GM23248 (cell line): ENCODE data around the gene CPLX3. TPM values are rescaled to one million over a fixed set of nuclear protein-coding genes. Genes with fewer than 3 reads are reported as not detected.

ENCODE experiments used
- DNase-seq: peaks from one replicate; pipeline ENCODE4 v3.0.0-alpha.2; 2015
- H2AFZ ChIP-seq: fragments of 200-600 bp; sonication (generic); 2 replicates; pipeline ENCODE4 v1.6.1; 2016; ENCODE audit warnings: antibody characterized with exemption
- H3F3A ChIP-seq: fragments of 200-600 bp; sonication (generic); 2 replicates; pipeline ENCODE4 v1.6.1; 2016; ENCODE audit warnings: mild to moderate bottlenecking, antibody characterized with exemption, mixed run types; ENCODE audit not compliant: insufficient read depth
- H3K27ac ChIP-seq: fragments of 200-600 bp; sonication (generic); 2 replicates; pipeline ENCODE4 v1.5.1; 2016; ENCODE audit warnings: mild to moderate bottlenecking
- H3K27me3 ChIP-seq: fragments of 200-600 bp; sonication (generic); replicated peaks from 2 replicates; pipeline ENCODE4 v1.6.1; 2016; ENCODE audit warnings: mild to moderate bottlenecking; ENCODE audit not compliant: insufficient read depth
- H3K36me3 ChIP-seq: fragments of 200-600 bp; sonication (generic); 2 replicates; pipeline ENCODE4 v1.6.1; 2016; ENCODE audit warnings: low read depth, mild to moderate bottlenecking
- H3K4me1 ChIP-seq: fragments of 200-600 bp; sonication (generic); 2 replicates; pipeline ENCODE4 v1.6.1; 2016; ENCODE audit warnings: mild to moderate bottlenecking; ENCODE audit not compliant: insufficient read depth
- H3K4me2 ChIP-seq: fragments of 200-600 bp; sonication (generic); one replicate; pipeline ENCODE4 v1.6.1; 2016; ENCODE audit warnings: mild to moderate bottlenecking; ENCODE audit not compliant: unreplicated experiment
- H3K4me3 ChIP-seq: fragments of 200-600 bp; sonication (generic); 2 replicates; pipeline ENCODE4 v1.5.1; 2016; ENCODE audit warnings: mild to moderate bottlenecking
- H3K79me2 ChIP-seq: fragments of 200-600 bp; sonication (generic); 2 replicates; pipeline ENCODE4 v1.6.1; 2016; ENCODE audit warnings: mild to moderate bottlenecking; ENCODE audit not compliant: insufficient read depth
- H3K9ac ChIP-seq: fragments of 200-600 bp; sonication (generic); 2 replicates; pipeline ENCODE4 v1.6.1; 2016; ENCODE audit warnings: mild to moderate bottlenecking
- H3K9me2 ChIP-seq: fragments of 200-600 bp; sonication (generic); 2 replicates; pipeline ENCODE4 v1.6.1; 2016; ENCODE audit warnings: mixed run types, mild to moderate bottlenecking, moderate library complexity; ENCODE audit not compliant: insufficient read depth
- H3K9me3 ChIP-seq: fragments of 200-600 bp; sonication (generic); one replicate; pipeline ENCODE4 v1.6.1; 2017; ENCODE audit warnings: low read depth
- H4K20me1 ChIP-seq: fragments of 200-600 bp; sonication (generic); 2 replicates; pipeline ENCODE4 v1.6.0; 2016; ENCODE audit not compliant: insufficient read depth
- EZH2 ChIP-seq: fragments of 200-600 bp; sonication (generic); IDR thresholded peaks from 2 replicates; pipeline ENCODE4 v1.6.1; 2018; ENCODE audit warnings: antibody characterized with exemption, mild to moderate bottlenecking; ENCODE audit not compliant: insufficient read depth, poor library complexity, severe bottlenecking
- EZH2phosphoT487 ChIP-seq: fragments of 200-600 bp; sonication (generic); IDR thresholded peaks from 2 replicates; pipeline ENCODE4 v1.6.1; 2018; ENCODE audit warnings: antibody characterized with exemption, moderate library complexity, mild to moderate bottlenecking, low read depth; ENCODE audit not compliant: insufficient read depth
- WGBS, 2 experiments: methylation state at CpG; one replicate each; pipeline ENCODE4 v1.1.6; 2015 to 2017; ENCODE audit warnings: low lambda C conversion rate in 2 of 2, low coverage in 1 of 2; ENCODE audit errors: missing lambda C conversion rate in 2 of 2; 5-methylcytosine and 5-hydroxymethylcytosine counted together
- in situ Hi-C: fragments of 300-500 bp; cut with MboI; formaldehyde crosslinking; loops from 2 replicates; pipeline ENCODE4 v1.15.0; 2020
- polyA plus RNA-seq: library from polyadenylated mRNA; unstranded; fragments of >200 nt; fragmentation: Nextera tagmentation; extraction: Ambion mirVana; gene quantifications from 2 replicates; pipeline ENCODE4 v1.2.1, GENCODE V29; 2016
- total RNA-seq: library from RNA; depleted of rRNA; stranded (reverse); fragments of >200 nt; shearing (Covaris generic); gene quantifications from 2 replicates; pipeline ENCODE4 v1.2.3, GENCODE V29; 2014

The CPLX3 gene
- total and polyA plus RNA-seq, 2 experiments from 2014 or later, result not detected

DNA sequence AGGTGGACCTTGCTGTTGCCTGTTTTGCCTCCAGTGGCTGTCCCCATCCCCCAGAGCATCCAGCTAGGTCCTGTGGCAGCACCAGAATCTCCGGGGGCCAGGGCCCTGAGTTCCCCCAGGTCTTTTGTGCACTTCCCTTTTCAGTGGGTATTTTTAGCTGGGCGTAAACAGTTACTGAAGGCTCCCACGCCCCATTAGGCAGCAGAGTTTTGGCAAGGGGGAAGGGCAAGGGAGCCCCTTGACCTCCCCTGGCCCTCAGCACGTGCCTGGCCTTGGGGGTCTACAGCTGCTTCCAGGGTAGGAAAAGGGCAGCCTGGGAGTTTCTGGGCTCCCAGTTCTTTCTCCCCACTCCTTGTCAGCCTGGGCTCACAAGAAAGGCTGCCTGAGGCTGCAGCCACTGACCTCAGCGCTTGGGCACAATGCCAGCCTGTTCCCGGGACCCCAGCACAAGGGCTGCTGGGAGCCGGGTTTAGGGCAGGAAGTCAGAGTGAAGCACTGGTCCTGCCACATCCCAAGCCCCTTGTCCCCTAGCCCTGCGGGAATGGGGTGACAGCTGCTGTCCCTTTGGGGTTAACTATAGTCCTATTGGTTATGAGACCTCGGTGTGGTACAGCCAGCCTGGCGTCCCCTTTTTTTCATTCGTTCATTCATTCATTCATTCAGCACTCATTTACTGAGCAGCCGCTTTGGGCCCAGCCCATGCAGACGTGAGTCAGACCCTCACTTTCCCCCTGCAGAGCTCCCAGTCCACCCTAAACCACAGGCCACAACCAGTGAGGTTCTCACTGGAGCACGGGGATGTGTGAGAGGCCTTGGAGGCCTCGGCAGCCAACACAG is 36.1 kb upstream of the CPLX3 start:
- H3K4me2 ChIP-seq, result no peak overlapping the region
- in situ Hi-C loops, result no loop called here
- H3K9me2 ChIP-seq, result no peaks in the 10 kb centered on the region
- TF ChIP-seq EZH2, result no peak
- TF ChIP-seq EZH2phosphoT487, result no peak
- DNase-seq, result peak; percentile 78
- no peak overlapping the region for H3K4me3 ChIP-seq
- H3K27ac ChIP-seq, result peak overlapping the region; percentile 34
- WGBS, 2 experiments, result 55 to 56% methylated on average over 15 of the region's 15 CpGs
- peaks cover 6% of the 10 kb centered on the region; the same call in 1 of the 2 replicates for H3F3A ChIP-seq
- no peaks in the 10 kb centered on the region; the same call in 1 of the 2 replicates for H4K20me1 ChIP-seq
- H3K9ac ChIP-seq, result 0 out of 2 replicates have a peak overlapping the region, but pooled peaks have one; percentile 4
- peaks cover 97% of the 10 kb centered on the region for H3K79me2 ChIP-seq
- H3K4me1 ChIP-seq, result peaks cover 25% of the 10 kb centered on the region
- H3K27me3 ChIP-seq, result no peaks in the 10 kb centered on the region
- H2AFZ ChIP-seq, result no peak overlapping the region
- no peaks in the 10 kb centered on the region for H3K36me3 ChIP-seq
- H3K9me3 ChIP-seq, result no peaks in the 10 kb centered on the region

DNA sequence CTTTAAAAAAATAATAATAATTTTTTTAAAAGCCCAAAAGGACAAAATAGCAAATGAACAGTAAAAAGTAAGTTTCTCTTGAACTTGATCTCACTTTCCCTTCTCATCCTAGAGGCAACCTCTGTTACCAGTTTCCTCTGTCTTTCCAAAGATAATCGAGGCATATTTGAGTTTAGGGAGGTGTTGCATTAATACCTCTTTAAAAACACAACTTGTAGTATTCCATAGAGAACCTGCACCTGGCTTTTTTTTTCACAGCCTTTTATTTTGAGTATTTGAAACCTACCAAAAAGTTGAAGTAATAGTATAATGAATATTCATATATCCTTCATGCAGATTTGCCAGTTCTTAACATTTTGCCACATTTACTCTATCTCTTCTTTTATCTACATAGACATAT is 35.4 kb upstream of the CPLX3 start:
- Histone ChIP-seq H3K9me3 (no peaks in the 10 kb centered on the region), H3K4me2 (no peak overlapping the region), H4K20me1 (no peaks in the 10 kb centered on the region; the same call in 1 of the 2 replicates), H3K27me3 (no peaks in the 10 kb centered on the region), H2AFZ (no peak overlapping the region), H3F3A (peaks cover 6% of the 10 kb centered on the region; the same call in 1 of the 2 replicates), H3K79me2 (peaks cover 97% of the 10 kb centered on the region), H3K4me1 (peaks cover 25% of the 10 kb centered on the region), H3K4me3 (no peak overlapping the region), H3K36me3 (no peaks in the 10 kb centered on the region), H3K9ac (0 out of 2 replicates have a peak overlapping the region, but pooled peaks have one; percentile 4), H3K27ac (peak overlapping the region; percentile 34), H3K9me2 (no peaks in the 10 kb centered on the region)
- in situ Hi-C loops, result no loop called here
- no peak for DNase-seq
- TF ChIP-seq EZH2 (no peak), EZH2phosphoT487 (no peak)
- WGBS, 2 experiments, result 54 to 66% methylated on average over 1 of the region's 1 CpG

DNA sequence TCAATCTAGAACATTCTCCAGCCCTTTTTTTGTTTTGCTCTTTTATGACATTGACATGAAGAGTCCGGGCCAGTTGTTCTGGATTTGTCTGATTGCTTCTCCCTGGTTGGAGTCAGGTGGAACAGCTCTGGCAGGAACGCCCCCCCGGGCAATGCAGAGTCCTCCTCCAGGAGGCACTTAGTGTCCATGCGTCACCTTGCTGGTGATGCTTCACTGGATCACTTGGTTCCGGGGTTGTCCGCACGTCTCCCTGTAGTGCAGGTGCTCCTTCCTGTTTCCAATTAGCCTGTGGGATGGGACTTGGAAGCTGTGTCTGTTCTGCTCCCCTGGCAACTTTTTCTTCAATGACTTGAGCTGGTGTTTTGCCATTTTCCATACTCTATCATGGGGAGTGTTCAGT is 34.8 kb upstream of the CPLX3 start:
- in situ Hi-C loops, result no loop called here
- Histone ChIP-seq H3K36me3 (no peaks in the 10 kb centered on the region), H3F3A (peaks cover 6% of the 10 kb centered on the region; the same call in 1 of the 2 replicates), H4K20me1 (no peaks in the 10 kb centered on the region; the same call in 1 of the 2 replicates), H3K9me3 (no peaks in the 10 kb centered on the region), H3K27me3 (no peaks in the 10 kb centered on the region), H3K9ac (no peak overlapping the region), H2AFZ (no peak overlapping the region), H3K27ac (no peak overlapping the region), H3K79me2 (peaks cover 97% of the 10 kb centered on the region), H3K4me2 (no peak overlapping the region), H3K9me2 (no peaks in the 10 kb centered on the region), H3K4me1 (peaks cover 24% of the 10 kb centered on the region), H3K4me3 (no peak overlapping the region)
- WGBS, 2 experiments, result 86 to 93% methylated on average over 7 of the region's 7 CpGs
- TF ChIP-seq EZH2phosphoT487 (no peak), EZH2 (no peak)
- no peak for DNase-seq

- no peak for DNase-seq
- in situ Hi-C loops, result no loop called here
- H3K4me3 ChIP-seq, result no peak overlapping the region
- H3K4me1 ChIP-seq, result peaks cover 17% of the 10 kb centered on the region
- H3F3A ChIP-seq, result peaks cover 6% of the 10 kb centered on the region; the same call in 1 of the 2 replicates
- H3K36me3 ChIP-seq, result no peaks in the 10 kb centered on the region
- TF ChIP-seq EZH2 (no peak), EZH2phosphoT487 (no peak)
- no peaks in the 10 kb centered on the region for H3K27me3 ChIP-seq
- 83 to 85% methylated on average over 11 to 12 of the region's 12 CpGs for WGBS, 2 experiments
- H3K79me2 ChIP-seq, result peaks cover 97% of the 10 kb centered on the region
- no peak overlapping the region for H3K27ac ChIP-seq
- no peak overlapping the region for H2AFZ ChIP-seq
- H4K20me1 ChIP-seq, result no peaks in the 10 kb centered on the region; the same call in 1 of the 2 replicates
- no peak overlapping the region for H3K9ac ChIP-seq
- H3K9me3 ChIP-seq, result no peaks in the 10 kb centered on the region
- H3K4me2 ChIP-seq, result no peak overlapping the region
- H3K9me2 ChIP-seq, result no peaks in the 10 kb centered on the region
These were observed 34.0 kb upstream of the CPLX3 start for GRCh38 chr15:74792227-74793016.
